ENCODE measurements around the gene SHISA9. TPM values are rescaled to one million over a fixed set of nuclear protein-coding genes. Genes with fewer than 3 reads are reported as not detected.

Gene SHISA9
- total RNA-seq, 1 donor from 2014 or later, result 3.0 TPM

DNA sequence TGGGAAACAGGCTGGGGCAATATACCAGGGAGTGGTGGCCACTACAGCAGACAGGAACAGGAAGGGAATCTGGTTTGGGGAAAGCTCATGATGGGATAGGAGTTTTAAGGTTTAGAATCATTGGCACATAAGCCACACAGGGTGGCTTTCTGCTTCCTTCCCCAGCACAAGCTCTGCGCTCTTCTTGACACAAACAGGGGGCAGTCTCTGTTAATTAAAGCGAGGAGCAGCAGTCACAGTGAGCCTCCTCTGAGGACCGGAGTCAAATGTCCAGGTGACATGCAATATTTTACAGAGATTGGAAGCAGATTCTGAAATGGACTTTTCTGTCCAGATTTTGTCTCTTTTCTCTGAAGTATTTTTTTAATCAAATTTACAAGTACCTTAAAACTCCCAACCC, 2.8 kb upstream of the SHISA9 start:
- Mint-ChIP-seq H3K4me3 (ENCODE audit: low read depth) (no peak overlapping the region), H3K27me3 (peaks cover 58% of the 10 kb centered on the region), H3K27ac (no peak overlapping the region), H3K4me1 (ENCODE audit: low read depth) (peaks cover 18% of the 10 kb centered on the region), H3K36me3 (ENCODE audit: insufficient read depth) (no peaks in the 10 kb centered on the region), H3K9me3 (ENCODE audit: low read depth) (no peaks in the 10 kb centered on the region)
- TF ChIP-seq, protein P1, sequence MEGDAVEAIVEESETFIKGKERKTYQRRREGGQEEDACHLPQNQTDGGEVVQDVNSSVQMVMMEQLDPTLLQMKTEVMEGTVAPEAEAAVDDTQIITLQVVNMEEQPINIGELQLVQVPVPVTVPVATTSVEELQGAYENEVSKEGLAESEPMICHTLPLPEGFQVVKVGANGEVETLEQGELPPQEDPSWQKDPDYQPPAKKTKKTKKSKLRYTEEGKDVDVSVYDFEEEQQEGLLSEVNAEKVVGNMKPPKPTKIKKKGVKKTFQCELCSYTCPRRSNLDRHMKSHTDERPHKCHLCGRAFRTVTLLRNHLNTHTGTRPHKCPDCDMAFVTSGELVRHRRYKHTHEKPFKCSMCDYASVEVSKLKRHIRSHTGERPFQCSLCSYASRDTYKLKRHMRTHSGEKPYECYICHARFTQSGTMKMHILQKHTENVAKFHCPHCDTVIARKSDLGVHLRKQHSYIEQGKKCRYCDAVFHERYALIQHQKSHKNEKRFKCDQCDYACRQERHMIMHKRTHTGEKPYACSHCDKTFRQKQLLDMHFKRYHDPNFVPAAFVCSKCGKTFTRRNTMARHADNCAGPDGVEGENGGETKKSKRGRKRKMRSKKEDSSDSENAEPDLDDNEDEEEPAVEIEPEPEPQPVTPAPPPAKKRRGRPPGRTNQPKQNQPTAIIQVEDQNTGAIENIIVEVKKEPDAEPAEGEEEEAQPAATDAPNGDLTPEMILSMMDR (IDR thresholded peaks at IDR 0.05; ENCODE audit: unreplicated experiment), result peak; percentile 28
- DNase-seq (ENCODE audit: low spot score, unreplicated experiment), result no peak

DNA sequence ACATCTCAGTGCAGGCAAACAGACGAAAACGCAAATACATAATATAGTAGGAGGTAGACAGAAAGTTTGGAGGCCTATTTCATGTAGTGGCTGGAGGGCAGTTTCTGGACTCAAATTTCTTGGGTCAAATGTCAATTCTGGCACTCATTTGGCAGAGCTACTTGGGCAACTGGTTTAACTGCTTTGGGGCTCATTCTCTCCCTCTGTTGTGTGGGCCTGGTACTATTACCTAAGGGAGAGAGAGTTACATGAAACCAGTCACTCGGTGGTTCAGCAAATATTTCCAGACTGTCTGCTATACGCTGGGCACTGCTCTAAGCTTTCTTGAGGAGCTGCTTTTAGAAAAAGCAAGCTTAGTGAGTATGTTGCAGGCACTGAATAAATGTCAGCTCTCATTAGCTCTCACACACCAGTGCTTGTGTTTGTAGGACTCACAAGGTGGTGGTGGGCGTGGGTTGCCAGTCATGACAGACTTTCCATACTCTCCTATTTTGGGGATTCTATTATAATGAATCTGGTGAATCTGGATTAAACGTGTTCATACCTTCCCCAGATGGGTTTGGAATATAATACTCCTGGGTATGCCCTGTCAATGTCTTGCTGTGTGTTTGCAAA, 1.8 kb upstream of the SHISA9 start:
- TF ChIP-seq, protein P1 (IDR thresholded peaks at IDR 0.05; ENCODE audit: unreplicated experiment), result no peak
- Mint-ChIP-seq H3K4me3 (ENCODE audit: low read depth) (no peak overlapping the region), H3K36me3 (ENCODE audit: insufficient read depth) (no peaks in the 10 kb centered on the region), H3K4me1 (ENCODE audit: low read depth) (peaks cover 19% of the 10 kb centered on the region), H3K27me3 (peaks cover 64% of the 10 kb centered on the region), H3K9me3 (ENCODE audit: low read depth) (no peaks in the 10 kb centered on the region), H3K27ac (no peak overlapping the region)
- DNase-seq (ENCODE audit: low spot score, unreplicated experiment), result no peak

DNA sequence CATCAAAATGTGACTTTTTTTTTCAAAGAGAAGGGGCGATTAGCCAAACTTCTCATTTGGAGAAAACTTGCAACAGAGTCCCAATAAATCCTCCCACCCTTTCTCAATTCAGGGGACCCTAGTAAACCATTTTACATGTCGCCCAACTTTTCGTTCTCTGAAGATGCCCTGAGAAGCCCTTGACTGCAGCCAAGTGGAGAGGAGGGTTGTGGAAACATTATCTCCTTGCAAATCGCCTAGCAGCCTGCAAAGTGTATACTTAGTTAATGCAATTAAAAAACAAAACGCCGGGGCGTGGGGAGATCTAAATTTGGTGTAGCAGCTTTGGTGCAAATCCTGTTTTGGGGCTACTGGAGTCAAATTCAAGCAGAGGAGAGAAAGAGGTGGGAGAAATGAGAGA, 1.2 kb upstream of the SHISA9 start:
- Mint-ChIP-seq H3K4me1 (ENCODE audit: low read depth) (peaks cover 19% of the 10 kb centered on the region), H3K27me3 (peaks cover 67% of the 10 kb centered on the region), H3K36me3 (ENCODE audit: insufficient read depth) (no peaks in the 10 kb centered on the region), H3K4me3 (ENCODE audit: low read depth) (peak overlapping the region; percentile 42), H3K27ac (peak overlapping the region; percentile 38), H3K9me3 (ENCODE audit: low read depth) (no peaks in the 10 kb centered on the region)
- no peak for DNase-seq (ENCODE audit: low spot score, unreplicated experiment)
- TF ChIP-seq, protein P1 (IDR thresholded peaks at IDR 0.05; ENCODE audit: unreplicated experiment), result no peak

DNA sequence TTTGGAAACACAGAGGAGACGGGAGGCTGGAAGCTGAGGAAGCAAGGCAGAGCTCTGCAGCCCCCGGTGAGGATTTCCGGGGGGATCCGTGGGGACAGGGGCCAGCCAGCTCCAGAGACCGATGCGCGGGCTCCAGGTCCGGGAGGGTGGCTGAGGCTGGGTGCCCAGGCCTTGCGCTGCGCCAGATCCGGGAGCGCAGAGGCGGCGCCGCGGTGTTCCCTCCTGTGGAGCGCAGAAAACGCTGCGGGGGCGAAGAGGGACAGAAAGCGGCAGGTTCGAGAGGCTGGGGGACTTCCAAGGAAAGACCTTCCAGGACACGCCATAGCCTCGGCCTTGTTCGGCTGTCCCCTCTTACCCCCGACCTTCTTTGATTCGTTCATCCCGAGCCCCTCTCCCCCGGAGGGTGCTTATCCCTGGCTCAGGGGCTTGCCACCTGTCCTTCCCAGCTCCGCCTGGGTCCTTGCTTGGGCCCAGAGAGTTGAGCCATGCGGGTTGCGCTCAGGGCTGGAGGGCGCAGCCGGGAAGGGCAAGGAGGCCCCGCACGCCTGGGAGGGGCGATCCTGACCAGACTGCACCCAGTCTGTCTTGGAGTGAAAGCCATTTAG, 697 bp upstream of the SHISA9 start:
- Mint-ChIP-seq H3K4me1 (ENCODE audit: low read depth) (peaks cover 19% of the 10 kb centered on the region), H3K36me3 (ENCODE audit: insufficient read depth) (no peaks in the 10 kb centered on the region), H3K27me3 (peaks cover 72% of the 10 kb centered on the region), H3K27ac (peak overlapping the region; percentile 38), H3K4me3 (ENCODE audit: low read depth) (peak overlapping the region; percentile 63), H3K9me3 (ENCODE audit: low read depth) (no peaks in the 10 kb centered on the region)
- TF ChIP-seq, protein P1 (IDR thresholded peaks at IDR 0.05; ENCODE audit: unreplicated experiment), result no peak
- no peak for DNase-seq (ENCODE audit: low spot score, unreplicated experiment)

DNA sequence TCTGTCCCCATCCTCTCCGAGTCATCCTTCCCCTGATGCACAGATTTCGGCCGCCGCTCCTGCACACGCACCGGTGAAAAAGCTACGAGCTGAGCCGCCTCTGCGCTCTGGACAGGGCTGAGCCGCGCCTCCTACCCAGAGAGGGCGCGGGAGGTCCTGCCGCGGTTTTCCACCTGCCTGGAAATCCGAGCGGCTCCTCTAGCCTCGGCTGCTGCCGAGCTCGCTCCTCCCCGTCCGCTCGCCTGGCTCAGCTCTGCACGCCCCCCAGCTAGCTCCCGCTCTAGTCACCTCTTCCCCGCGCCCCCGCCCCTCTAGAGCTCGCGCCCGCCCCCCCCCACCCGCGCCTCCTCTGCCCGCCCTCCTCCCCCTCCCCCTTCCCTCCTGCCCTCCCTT, 198 bp upstream of the SHISA9 start:
- DNase-seq (ENCODE audit: low spot score, unreplicated experiment), result peak; percentile 43
- H3K36me3 Mint-ChIP-seq (ENCODE audit: insufficient read depth), result no peaks in the 10 kb centered on the region
- H3K4me1 Mint-ChIP-seq (ENCODE audit: low read depth), result peaks cover 19% of the 10 kb centered on the region
- TF ChIP-seq, protein P1 (IDR thresholded peaks at IDR 0.05; ENCODE audit: unreplicated experiment), result no peak
- H3K27ac Mint-ChIP-seq, result no peak overlapping the region
- H3K4me3 Mint-ChIP-seq (ENCODE audit: low read depth), result peak overlapping the region; percentile 63
- no peaks in the 10 kb centered on the region for H3K9me3 Mint-ChIP-seq (ENCODE audit: low read depth)
- peaks cover 71% of the 10 kb centered on the region for H3K27me3 Mint-ChIP-seq

All from progenitor cell of endocrine pancreas (in vitro differentiated cells).